Gastrocnemius medialis (tissue), 4 donors: ENCODE results near the gene NNT.

Source experiments
- POLR2A ChIP-seq, 2 donors: fragments of 450-650 bp; IDR thresholded peaks; one replicate each; pipeline ENCODE4 v1.6.1; 2017; ENCODE audit warnings: antibody characterized with exemption in 2 of 2, mild to moderate bottlenecking in 2 of 2, moderate library complexity in 2 of 2
- TF ChIP-seq, protein P1 (sequence below), 5 experiments: fragments of 450-650 bp in 3 of 5; fragments of 200-600 bp in 2 of 5; sonication (generic) in 2 of 5; IDR thresholded peaks in 4 of 5; conservative IDR thresholded peaks in 1 of 5; 1 replicate in 4 of 5; 2 replicates in 1 of 5; pipeline ENCODE4 v1.5.1; 2016 to 2019; ENCODE audit warnings: antibody characterized with exemption in 5 of 5, mild to moderate bottlenecking in 3 of 5, moderate library complexity in 3 of 5

DNA sequence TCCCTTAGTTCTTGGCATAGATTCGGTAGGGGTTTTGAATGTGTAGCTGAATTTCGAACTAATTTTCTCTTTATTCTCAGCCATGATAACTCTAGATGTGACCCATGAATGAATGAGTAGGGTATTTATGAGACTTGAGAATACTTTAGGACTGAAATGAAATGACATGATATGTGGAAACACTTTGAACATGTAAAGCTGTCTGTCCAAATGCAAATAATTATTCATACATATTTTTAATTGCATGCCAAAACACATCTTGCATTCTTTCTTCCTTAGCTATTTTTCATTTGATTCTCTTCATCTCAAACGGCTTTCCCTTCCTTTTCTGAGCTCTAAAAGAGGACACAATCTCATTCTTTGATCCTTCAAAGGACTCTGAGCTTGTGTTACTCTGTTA is 3.4 kb downstream of the NNT start:
- TF ChIP-seq, protein P1, sequence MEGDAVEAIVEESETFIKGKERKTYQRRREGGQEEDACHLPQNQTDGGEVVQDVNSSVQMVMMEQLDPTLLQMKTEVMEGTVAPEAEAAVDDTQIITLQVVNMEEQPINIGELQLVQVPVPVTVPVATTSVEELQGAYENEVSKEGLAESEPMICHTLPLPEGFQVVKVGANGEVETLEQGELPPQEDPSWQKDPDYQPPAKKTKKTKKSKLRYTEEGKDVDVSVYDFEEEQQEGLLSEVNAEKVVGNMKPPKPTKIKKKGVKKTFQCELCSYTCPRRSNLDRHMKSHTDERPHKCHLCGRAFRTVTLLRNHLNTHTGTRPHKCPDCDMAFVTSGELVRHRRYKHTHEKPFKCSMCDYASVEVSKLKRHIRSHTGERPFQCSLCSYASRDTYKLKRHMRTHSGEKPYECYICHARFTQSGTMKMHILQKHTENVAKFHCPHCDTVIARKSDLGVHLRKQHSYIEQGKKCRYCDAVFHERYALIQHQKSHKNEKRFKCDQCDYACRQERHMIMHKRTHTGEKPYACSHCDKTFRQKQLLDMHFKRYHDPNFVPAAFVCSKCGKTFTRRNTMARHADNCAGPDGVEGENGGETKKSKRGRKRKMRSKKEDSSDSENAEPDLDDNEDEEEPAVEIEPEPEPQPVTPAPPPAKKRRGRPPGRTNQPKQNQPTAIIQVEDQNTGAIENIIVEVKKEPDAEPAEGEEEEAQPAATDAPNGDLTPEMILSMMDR (IDR thresholded peaks at IDR 0.05 in 4 of 5, conservative IDR thresholded peaks at IDR 0.05 in 1 of 5): no peak
- no peak for TF ChIP-seq POLR2A (IDR thresholded peaks at IDR 0.05)
